ENCODE results near the gene TRAF7.

GRCh38 chr16:2179107-2179501 is 23.5 kb downstream of the TRAF7 start:
- no peak for TF ChIP-seq CTCF (IDR thresholded peaks at IDR 0.05; ENCODE audit: borderline replicate concordance, extremely low read depth, low read length, poor library complexity, severe bottlenecking)
- TF ChIP-seq EZH2 (IDR thresholded peaks at IDR 0.05; ENCODE audit: borderline replicate concordance, low read depth, low read length, severe bottlenecking) = no peak

All from DND-41 (cell line).